Adipose tissue (tissue), 3 donors: ENCODE results near the gene OR7C2. TPM values are rescaled to one million over a fixed set of nuclear protein-coding genes. Genes with fewer than 3 reads are reported as not detected.

Experiments
- H3K27ac ChIP-seq: one replicate; pipeline ENCODE4 v1.5.1; 2013; ENCODE audit warnings: low read depth, low read length
- WGBS, 3 donors: extraction: QIAGEN DNeasy Blood & Tissue Kit; methylation state at CpG; one replicate each; pipeline ENCODE4 v1.1.7; 2013; 5-methylcytosine and 5-hydroxymethylcytosine counted together
- polyA plus RNA-seq, 3 donors: library from polyadenylated mRNA; stranded (reverse); fragments of 200-250 nt; gene quantifications; one replicate each; pipeline ENCODE4 v1.2.3, GENCODE V29; 2013
- donor health status: healthy with polysubstance abuse.
- donor health status: Bipolar disorder and iron deficiency.
- donor health status: healthy.

OR7C2 gene
- polyA plus RNA-seq, 3 donors, result not detected

- H3K27ac ChIP-seq, result no peak overlapping the region
- 84 to 88% (median 84%) methylated on average over 27 of the region's 27 CpGs for WGBS, 3 donors
These were observed 31.4 kb downstream of the OR7C2 start for GRCh38 chr19:14972676-14973075.

DNA sequence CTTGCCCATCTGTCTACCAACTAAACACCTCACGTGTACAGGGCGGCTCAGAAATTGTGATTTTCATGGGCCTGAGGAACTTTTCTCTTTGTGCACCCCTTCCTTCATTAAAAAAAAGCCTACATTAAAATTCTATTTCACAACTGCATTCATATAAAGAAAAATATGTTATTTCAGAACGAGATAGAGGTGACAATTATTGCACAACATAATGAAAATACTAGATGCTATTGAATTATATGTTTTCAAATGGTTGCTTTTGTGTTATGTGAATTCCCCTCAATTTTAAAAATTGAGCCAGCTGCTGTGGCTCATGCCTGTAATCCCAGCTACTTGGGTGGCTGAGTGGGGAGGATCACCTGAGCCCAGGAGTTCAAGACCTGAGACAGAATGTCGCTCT, 33.2 kb downstream of the OR7C2 start:
- WGBS, 3 donors, result 61 to 72% (median 65%) methylated on average over 4 of the region's 4 CpGs
- no peak overlapping the region for H3K27ac ChIP-seq

DNA sequence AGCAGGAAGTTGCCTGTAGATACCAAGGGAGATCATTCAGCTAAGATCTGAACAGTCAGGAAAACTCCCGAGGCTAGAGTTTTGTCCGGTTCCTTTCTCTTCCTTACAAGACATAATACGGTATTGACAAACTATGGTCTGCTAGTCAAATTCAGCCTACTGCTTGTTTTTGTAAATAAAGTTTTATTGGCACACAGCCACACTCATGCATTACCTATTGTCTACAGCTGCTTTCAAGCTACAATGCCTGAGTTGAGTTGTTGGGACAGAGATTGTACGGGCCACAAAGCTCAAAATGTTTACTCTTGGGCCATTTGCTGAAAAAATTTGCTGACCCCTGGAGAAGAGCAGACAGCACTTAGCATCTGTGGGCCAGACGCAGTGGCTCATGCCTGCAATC, 35.8 kb downstream of the OR7C2 start:
- WGBS, 3 donors, result 54 to 76% (median 61%) methylated on average over 5 of the region's 5 CpGs

GRCh38 chr19:14978161-14978776, 37.0 kb downstream of the OR7C2 start:
- WGBS, 3 donors, result 59 to 65% (median 62%) methylated on average over 6 of the region's 6 CpGs
- H3K27ac ChIP-seq, result no peak overlapping the region

More for the DNA sequence above, 35.8 kb downstream of the OR7C2 start:
- H3K27ac ChIP-seq, result no peak overlapping the region

DNA sequence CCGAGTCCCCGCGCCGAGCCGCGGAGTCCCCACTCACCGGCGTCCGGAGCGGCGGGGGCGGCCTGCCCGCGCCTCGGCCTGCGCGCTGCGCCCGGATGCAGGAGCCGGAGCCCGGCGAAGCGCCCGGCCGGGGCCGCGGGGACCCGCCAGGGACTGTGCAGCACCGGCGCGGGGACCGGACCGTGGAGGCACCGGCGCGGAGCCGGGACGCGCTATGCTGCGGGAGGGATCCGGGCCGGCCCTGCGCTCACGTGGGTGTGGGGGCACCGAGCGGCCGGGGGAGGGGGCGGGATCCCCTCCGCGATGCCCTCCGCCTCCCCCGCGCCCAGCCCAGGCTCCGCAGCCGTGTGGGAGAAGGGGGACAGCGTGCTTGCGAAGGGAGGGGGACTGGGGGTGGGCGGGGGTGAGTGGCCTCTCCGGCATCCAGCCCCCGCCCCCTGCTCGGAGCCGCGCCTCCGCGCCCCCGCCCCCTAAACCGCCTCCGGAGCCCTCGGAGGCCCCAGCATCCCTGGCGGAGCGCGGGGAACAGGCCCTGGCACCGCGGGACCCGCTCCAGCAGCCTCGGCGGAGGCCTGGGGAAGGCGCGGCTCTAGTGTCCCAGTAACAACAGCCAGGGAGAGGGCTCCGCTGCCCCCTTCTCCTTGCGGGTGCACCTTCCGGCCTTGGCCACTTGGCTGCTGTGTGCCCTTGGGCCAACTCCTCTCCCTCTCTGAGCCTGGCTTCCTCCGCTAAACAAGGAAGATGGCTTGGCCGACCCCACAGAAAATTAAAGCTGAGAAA, 38.4 kb downstream of the OR7C2 start, which contains the start of gene SLC1A6:
SLC1A6 (minus strand) TSS at position 389 of the 780 bp plus-strand sequence. CDS start 6,954 bp downstream, outside the sequence.
- WGBS, 3 donors, result 0 to 1% (median 1%) methylated on average over 69 to 83 of the region's 84 CpGs
- H3K27ac ChIP-seq, result no peak within 1 kb of the TSS

GRCh38 chr19:14985133-14985532, 43.8 kb downstream of the OR7C2 start:
- 72 to 80% (median 73%) methylated on average over 5 of the region's 5 CpGs for WGBS, 3 donors

More at GRCh38 chr19:14985133-14985532, 43.8 kb downstream of the OR7C2 start:
- no peak overlapping the region for H3K27ac ChIP-seq

Other genes starting within 250 kb of the OR7C2 start
- gene ADGRE2, start 162.9 kb upstream of the OR7C2 start, polyA plus RNA-seq, result 1 to 10 TPM in 2 of 3 donors, under 1 TPM in 1; 0.51 to 6.9 (median 2.0) TPM
- gene OR7A5, start 106.3 kb upstream of the OR7C2 start, polyA plus RNA-seq, result not detected
- under 1 TPM in 1 of 3 donors, not detected in 2; 0.34 TPM for gene OR7C1, start 106.3 kb upstream of the OR7C2 start, polyA plus RNA-seq
- not detected for gene OR7A10, start 92.6 kb upstream of the OR7C2 start, polyA plus RNA-seq
- not detected for gene OR7A17, start 55.4 kb upstream of the OR7C2 start, polyA plus RNA-seq
- gene SLC1A6, start 38.4 kb downstream of the OR7C2 start, polyA plus RNA-seq, result not detected
- gene CASP14, start 108.0 kb downstream of the OR7C2 start, polyA plus RNA-seq, result not detected
- under 1 TPM in 1 of 3 donors, not detected in 2; under 0.01 TPM for gene OR1I1, start 140.7 kb downstream of the OR7C2 start, polyA plus RNA-seq
- gene SYDE1, start 165.9 kb downstream of the OR7C2 start, polyA plus RNA-seq, result 10 to 100 TPM in 2 of 3 donors, 1 to 10 TPM in 1; 3.6 to 17.7 (median 16.2) TPM